ENCODE results near the gene KRTAP10-3.

The KRTAP10-3 gene

DNA sequence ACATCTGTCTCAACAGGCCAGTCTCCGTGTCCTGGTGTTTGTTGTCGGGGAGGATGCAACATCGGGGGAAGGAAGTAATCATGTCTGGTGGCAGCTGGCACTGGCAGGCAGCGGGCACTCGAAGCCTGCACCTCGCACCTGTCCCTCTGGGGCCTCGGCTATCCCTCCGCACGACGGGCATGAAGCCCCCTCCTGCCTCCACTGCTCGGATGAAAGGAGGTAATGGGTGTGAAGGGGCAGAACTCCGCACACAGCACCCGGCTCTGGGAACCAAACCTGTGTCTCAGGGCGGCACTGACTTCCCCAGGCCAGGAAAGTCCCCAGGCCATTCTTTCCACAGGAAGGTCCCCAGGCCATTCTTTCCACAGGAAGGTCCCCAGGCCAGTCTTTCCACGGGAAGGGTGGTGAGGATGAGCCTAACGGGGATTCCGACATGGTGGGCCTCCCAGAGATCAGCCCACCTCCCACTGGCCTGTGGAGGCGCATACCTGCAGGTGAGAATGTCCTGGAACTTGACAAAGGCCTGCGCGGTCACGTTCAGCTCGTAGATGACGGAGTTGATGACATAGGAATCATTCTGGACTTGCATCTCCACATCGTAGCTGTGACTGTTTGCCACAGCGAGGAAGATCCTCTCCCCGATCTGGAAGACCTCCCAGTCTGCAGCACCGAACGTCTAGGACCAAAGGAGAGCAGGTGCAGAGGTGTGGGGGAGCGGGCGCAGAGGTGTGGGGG, 49.7 kb downstream of the KRTAP10-3 start:
- in situ Hi-C loops (cut with HindIII; ENCODE audit: low sequenced_read_pairs), result loop anchor here (10.0 kb wide), 1 partner anchor 296 kb away; the partner anchor contains the start of gene UBE2G2

DNA sequence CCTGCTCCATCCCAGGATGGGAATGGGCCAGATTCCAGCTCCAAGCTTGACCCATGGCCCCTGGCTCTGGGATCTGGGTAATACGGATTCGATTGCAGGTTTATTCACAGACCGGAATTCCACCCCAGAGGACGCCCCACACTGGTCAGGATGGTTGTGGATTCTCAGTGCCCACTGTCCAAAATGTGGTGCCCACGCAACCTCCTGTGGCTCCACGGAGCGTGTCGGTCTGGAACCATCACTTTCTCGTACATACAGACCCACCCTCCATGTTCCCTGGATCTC, 50.2 kb downstream of the KRTAP10-3 start:
- in situ Hi-C loops (cut with HindIII; ENCODE audit: low sequenced_read_pairs), result loop anchor here (10.0 kb wide), 1 partner anchor 296 kb away; the partner anchor contains the start of gene UBE2G2
